GM19238 (cell line): ENCODE data around the gene SLC25A17.
"Not testable (repeated sequence)": the region's sequence is repeated elsewhere in the genome, so short reads cannot be mapped to it uniquely, and the experiment has no call there.

Experiments
- DNase-seq: peaks from one replicate; pipeline ENCODE4 v3.0.0; 2011; ENCODE audit warnings: low spot score; ENCODE audit not compliant: insufficient read length

The SLC25A17 gene

DNA sequence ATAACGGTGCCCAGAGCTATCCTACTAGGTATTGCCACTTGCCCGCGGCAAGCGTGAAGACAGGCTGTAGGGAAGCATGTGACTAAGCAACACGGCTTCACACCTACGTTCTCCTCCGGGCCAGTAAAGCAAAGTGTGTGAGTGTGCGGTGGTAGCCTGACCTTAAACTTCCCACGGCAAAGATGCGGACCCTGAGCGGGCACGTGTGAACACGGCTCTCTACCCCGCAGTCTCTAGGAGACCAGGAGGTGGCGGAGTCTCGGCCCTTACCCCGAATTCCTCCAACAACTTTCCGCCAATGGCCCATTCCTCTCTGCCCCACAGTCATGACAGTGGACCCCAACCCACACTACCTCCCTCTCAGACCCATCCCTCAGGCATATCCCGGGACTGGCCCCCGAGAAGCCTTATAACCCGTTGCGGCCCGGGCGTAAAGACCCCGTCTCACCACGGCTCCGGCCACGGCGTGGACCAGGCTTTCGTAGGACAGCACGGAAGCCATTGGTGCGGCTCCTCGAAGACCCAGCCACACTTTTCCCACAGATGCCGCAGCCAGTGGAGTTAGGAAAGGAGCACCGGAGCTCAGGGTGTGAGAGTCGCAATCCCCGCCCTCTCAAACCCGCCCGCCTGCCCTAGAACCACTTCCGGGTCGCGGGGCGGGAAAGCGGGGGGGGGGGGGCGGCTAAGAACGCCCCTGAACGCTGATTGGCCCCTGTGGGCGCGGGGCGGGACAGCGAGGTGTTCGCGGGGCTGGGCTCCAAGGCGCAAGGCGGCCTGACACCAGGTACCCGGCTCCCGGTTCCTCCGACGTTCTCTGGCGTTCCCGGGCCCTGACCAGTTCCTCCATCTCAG is at the start of gene SLC25A17:
TSS of gene SLC25A17 (minus strand) at position 600 of the 852 bp plus-strand sequence. CDS start at position 502, 98 bp downstream.
- peak; percentile 93 for DNase-seq

GRCh38 chr22:40868379-40868778 is 49.2 kb upstream of the SLC25A17 start:
- not testable (repeated sequence) for DNase-seq

GRCh38 chr22:40867109-40867508 is 48.0 kb upstream of the SLC25A17 start:
- DNase-seq: no peak

GRCh38 chr22:40862537-40862936 is 43.4 kb upstream of the SLC25A17 start:
- DNase-seq: no peak

- no peak for DNase-seq
Observed at GRCh38 chr22:40862013-40862412, 42.9 kb upstream of the SLC25A17 start, which contains the start of gene DNAJB7. Gene DNAJB7 (minus strand): TSS chr22:40862113. CDS start chr22:40861994, 119 bp downstream.

- no peak for DNase-seq
Observed at GRCh38 chr22:40857309-40857855, 38.2 kb upstream of the SLC25A17 start.

- peak; percentile 73 for DNase-seq
Observed at GRCh38 chr22:40856513-40857308, 37.6 kb upstream of the SLC25A17 start, which contains the start of the genes ST13 and XPNPEP3. Gene ST13 (minus strand): TSS chr22:40856639. CDS start chr22:40856540, 99 bp downstream. Gene XPNPEP3 (plus strand): TSS chr22:40857148. CDS start chr22:40857182, 34 bp downstream.

- DNase-seq: no peak
Observed at GRCh38 chr22:40855979-40856512, 36.9 kb upstream of the SLC25A17 start.

GRCh38 chr22:40855071-40855978 is 36.2 kb upstream of the SLC25A17 start:
- DNase-seq: no peak

DNA sequence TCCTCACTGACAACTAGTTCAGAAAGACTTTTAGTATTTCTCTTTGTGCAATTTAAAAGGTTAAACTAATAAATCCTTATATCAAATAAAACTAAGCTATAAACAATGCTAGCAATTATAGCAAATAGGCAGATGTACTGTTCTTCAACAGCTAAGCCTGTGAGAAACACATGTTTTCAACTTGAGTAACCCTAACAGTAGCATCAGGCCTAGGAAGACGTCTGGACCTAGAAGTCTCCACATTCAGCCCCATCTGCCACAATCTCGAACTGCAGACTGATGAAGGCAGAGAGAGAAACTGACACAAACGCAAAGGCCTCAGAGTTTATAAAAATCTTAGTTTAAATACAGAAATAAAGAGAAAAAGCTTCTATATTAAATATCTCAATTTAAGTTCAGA is 34.8 kb upstream of the SLC25A17 start:
- DNase-seq: no peak

DNA sequence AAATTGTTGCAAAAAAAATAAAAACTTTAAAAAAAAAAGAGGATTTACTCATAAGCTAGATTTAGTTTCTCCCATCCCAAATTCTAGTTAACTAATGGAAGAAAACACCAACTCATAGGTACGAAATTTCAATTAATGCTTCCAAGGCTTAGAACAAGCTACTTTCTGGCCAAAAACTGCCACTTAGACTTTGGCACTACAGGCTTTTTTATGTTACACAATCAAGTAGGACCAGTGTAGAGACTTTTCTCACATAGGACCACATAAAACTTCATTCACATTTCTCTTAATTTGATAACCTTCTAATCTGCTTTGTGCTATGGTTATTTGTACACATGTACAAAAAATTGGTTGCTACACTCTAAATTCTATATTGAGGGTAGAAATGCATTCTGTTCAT is 34.2 kb upstream of the SLC25A17 start:
- no peak for DNase-seq

DNA sequence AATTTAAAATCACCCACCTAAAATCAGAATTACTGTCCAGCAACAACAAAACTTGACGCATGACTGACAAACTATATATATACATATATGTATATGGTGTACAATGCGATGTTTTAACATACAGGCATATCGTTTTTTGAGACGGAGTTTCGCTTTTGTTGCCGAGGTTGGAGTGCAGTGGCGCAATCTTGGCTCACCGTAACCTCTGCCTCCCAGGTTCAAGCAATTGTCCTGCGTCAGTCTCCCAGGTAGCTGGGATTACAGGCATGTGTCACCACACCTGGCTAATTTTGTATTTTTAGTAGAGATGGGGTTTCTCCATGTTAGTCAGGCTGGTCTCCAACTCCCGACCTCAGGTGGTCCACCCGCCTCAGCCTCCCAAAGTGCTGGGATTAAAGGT is 26.7 kb upstream of the SLC25A17 start:
- DNase-seq: not testable (repeated sequence)

GRCh38 chr22:40844951-40845350 is 25.8 kb upstream of the SLC25A17 start:
- no peak for DNase-seq

DNA sequence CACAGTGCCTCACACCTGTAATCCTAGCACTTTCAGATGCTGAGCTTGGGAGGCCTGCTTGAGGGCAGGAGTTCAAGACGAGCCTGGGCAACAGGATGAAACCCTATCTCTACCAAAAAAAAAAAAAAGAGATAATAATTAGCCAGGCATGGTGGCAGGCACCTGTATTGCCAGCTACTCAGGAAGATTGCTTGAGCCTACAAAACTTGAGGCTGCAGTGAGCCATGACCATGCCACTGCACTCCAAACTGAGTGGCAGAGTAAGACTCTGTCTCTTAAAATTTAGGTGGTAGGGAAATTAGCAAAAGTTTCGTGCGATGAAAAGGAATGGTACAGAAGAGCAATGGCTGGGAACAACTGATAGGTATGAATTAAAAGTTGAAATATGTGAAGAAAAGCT is 19.3 kb upstream of the SLC25A17 start:
- DNase-seq: no peak

- DNase-seq: no peak
Observed at GRCh38 chr22:40834619-40835018, 15.5 kb upstream of the SLC25A17 start.

GRCh38 chr22:40829131-40829530 is 10.0 kb upstream of the SLC25A17 start:
- DNase-seq: no peak

DNA sequence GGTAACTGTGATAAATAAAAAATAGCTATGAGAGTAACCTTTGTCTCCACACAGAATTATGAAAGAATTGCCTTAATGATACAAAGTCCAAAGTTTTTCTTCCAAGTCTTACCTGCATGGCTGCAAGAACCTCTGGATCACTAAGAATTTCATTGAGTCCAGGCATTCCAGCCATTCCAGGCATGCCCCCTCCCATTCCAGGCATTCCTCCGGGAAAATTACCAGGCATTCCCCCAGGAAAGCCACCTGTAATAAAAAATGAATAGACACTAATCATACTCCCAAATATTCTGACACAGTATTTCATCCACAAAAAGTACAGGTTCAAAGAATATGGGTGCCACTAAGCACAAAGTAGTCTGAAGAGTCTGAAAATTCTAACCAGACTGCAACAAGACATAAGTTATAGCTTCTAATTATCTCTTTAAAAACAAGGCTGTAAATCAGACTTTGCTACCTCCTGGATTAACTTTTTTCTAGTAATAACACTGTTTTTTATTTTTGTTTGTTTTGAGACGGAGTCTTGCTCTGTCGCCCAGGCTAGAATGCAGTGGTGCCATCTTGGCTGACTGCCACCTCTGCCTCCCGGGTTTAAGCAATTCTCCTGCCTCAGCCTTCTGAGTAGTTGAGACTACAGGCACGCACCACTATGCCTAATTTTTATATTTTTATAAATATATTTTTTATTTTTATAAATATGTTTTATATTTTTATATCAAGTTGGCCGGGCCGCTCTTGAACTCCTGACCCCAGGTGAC is 8.0 kb upstream of the SLC25A17 start:
- DNase-seq: no peak

GRCh38 chr22:40826292-40826691 is 7.1 kb upstream of the SLC25A17 start:
- not testable (repeated sequence) for DNase-seq

DNA sequence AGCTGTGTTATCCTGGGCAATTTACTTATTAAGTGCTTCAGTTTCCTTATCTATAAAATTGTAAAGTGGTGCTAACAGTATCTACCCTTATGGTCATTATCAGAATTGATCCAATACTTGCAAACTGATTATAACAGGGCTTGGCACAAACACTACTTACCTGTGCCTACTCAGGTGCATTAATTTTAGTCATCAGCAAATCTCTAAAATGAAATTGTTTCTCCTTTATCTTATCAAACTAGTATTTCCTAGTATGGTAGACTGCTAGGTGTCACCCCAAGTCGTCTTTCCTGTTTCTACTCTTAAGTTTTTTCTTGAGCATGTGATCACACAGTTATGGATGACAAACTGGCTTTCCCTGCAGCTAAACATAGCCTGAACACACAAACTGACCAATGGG is 4.3 kb upstream of the SLC25A17 start:
- no peak for DNase-seq
